DOHH2 (cell line): ENCODE results near the gene TIMP3.

Experiments
- H3F3A ChIP-seq: fragments of 200-600 bp; sonication (generic), shearing (Covaris generic); 2 replicates; pipeline ENCODE4 v1.6.0; 2016; ENCODE audit warnings: antibody characterized with exemption, mild to moderate bottlenecking; ENCODE audit not compliant: control insufficient read depth, insufficient read depth
- H3K27ac ChIP-seq: fragments of 200-600 bp; sonication (generic); 2 replicates; pipeline ENCODE4 v1.5.1; 2014; ENCODE audit warnings: low read depth, mild to moderate bottlenecking, low read length, moderate library complexity
- H3K27me3 ChIP-seq: fragments of 200-600 bp; sonication (generic); 2 replicates; pipeline ENCODE4 v1.6.1; 2014; ENCODE audit warnings: mild to moderate bottlenecking, low read length, mixed read lengths; ENCODE audit not compliant: control insufficient read depth
- H3K36me3 ChIP-seq: fragments of 200-600 bp; sonication (generic); 2 replicates; pipeline ENCODE4 v1.6.1; 2014; ENCODE audit warnings: mild to moderate bottlenecking, low read length, moderate library complexity, mixed read lengths; ENCODE audit not compliant: control insufficient read depth
- H3K4me1 ChIP-seq: fragments of 200-600 bp; sonication (generic); 2 replicates; pipeline ENCODE4 v1.6.1; 2014; ENCODE audit warnings: mild to moderate bottlenecking, low read length, mixed read lengths; ENCODE audit not compliant: control insufficient read depth
- H3K4me2 ChIP-seq: fragments of 200-600 bp; sonication (generic); 2 replicates; pipeline ENCODE4 v1.6.0; 2014; ENCODE audit warnings: mild to moderate bottlenecking, low read length, moderate library complexity
- H3K4me3 ChIP-seq: fragments of 200-600 bp; sonication (generic); 2 replicates; pipeline ENCODE4 v1.5.1; 2014; ENCODE audit warnings: mild to moderate bottlenecking, low read length, mixed read lengths
- H3K79me2 ChIP-seq: fragments of 200-600 bp; sonication (generic); 2 replicates; pipeline ENCODE4 v1.6.1; 2014; ENCODE audit warnings: mild to moderate bottlenecking, low read length, mixed read lengths; ENCODE audit not compliant: control insufficient read depth
- H3K9me2 ChIP-seq: fragments of 200-600 bp; sonication (generic); replicated peaks from 2 replicates; pipeline ENCODE4 v1.6.1; 2014; ENCODE audit warnings: mild to moderate bottlenecking, low read length, mixed read lengths; ENCODE audit not compliant: control insufficient read depth
- H3K9me3 ChIP-seq: fragments of 200-600 bp; sonication (generic); 2 replicates; pipeline ENCODE4 v1.6.1; 2014; ENCODE audit warnings: antibody characterized with exemption, low read length, mixed read lengths; ENCODE audit not compliant: control insufficient read depth, insufficient read depth
- H4K20me1 ChIP-seq: fragments of 200-600 bp; sonication (generic); 2 replicates; pipeline ENCODE4 v1.6.0; 2014; ENCODE audit warnings: low read depth, mild to moderate bottlenecking, antibody characterized with exemption, low read length, moderate library complexity; ENCODE audit not compliant: control insufficient read depth, insufficient read depth
- CTCF ChIP-seq: fragments of 200-600 bp; sonication (generic); IDR thresholded peaks from one replicate; pipeline ENCODE4 v1.5.1; 2014; ENCODE audit warnings: antibody characterized with exemption, mild to moderate bottlenecking, low read depth, low read length; ENCODE audit not compliant: poor library complexity, severe bottlenecking
- EZH2phosphoT487 ChIP-seq: fragments of 200-600 bp; sonication (generic); IDR thresholded peaks from 2 replicates; pipeline ENCODE4 v1.6.1; 2017; ENCODE audit warnings: borderline replicate concordance, mild to moderate bottlenecking, antibody characterized with exemption, low read length, moderate library complexity, mixed read lengths

The TIMP3 gene

GRCh38 chr22:32829451-32829851, 27.9 kb downstream of the TIMP3 start:
- Histone ChIP-seq H3K27me3 (peaks cover 2% of the 10 kb centered on the region; the same call in 1 of the 2 replicates), H3K79me2 (no peaks in the 10 kb centered on the region), H4K20me1 (no peaks in the 10 kb centered on the region), H3K4me1 (0 out of 2 replicates have a peak, but pooled peaks cover 2% of the 10 kb centered on the region), H3K36me3 (no peaks in the 10 kb centered on the region), H3K9me3 (no peaks in the 10 kb centered on the region), H3K9me2 (no peaks in the 10 kb centered on the region), H3K4me2 (no peak overlapping the region), H3K27ac (no peak overlapping the region), H3K4me3 (no peak overlapping the region), H3F3A (no peaks in the 10 kb centered on the region)
- TF ChIP-seq EZH2phosphoT487 (no peak), CTCF (no peak)

GRCh38 chr22:32830473-32830872, 29.0 kb downstream of the TIMP3 start:
- Histone ChIP-seq H3K4me3 (no peak overlapping the region), H3K9me3 (no peaks in the 10 kb centered on the region), H3K9me2 (no peaks in the 10 kb centered on the region), H3K79me2 (no peaks in the 10 kb centered on the region), H3K4me1 (0 out of 2 replicates have a peak, but pooled peaks cover 2% of the 10 kb centered on the region), H3K27me3 (no peaks in the 10 kb centered on the region; the same call in 1 of the 2 replicates), H3K27ac (no peak overlapping the region), H4K20me1 (no peaks in the 10 kb centered on the region), H3K4me2 (no peak overlapping the region), H3K36me3 (no peaks in the 10 kb centered on the region), H3F3A (no peaks in the 10 kb centered on the region)
- no peak for TF ChIP-seq EZH2phosphoT487
- TF ChIP-seq CTCF = no peak

- no peaks in the 10 kb centered on the region for H3K9me2 ChIP-seq
- H3K36me3 ChIP-seq = no peaks in the 10 kb centered on the region
- H3K27ac ChIP-seq = no peak overlapping the region
- H3K9me3 ChIP-seq = no peaks in the 10 kb centered on the region
- no peaks in the 10 kb centered on the region; the same call in 1 of the 2 replicates for H3K27me3 ChIP-seq
- H4K20me1 ChIP-seq = no peaks in the 10 kb centered on the region
- no peak overlapping the region for H3K4me3 ChIP-seq
- H3K4me1 ChIP-seq = 0 out of 2 replicates have a peak, but pooled peaks cover 2% of the 10 kb centered on the region
- H3K4me2 ChIP-seq = no peak overlapping the region
- TF ChIP-seq CTCF (no peak), EZH2phosphoT487 (no peak)
- H3F3A ChIP-seq = no peaks in the 10 kb centered on the region
- no peaks in the 10 kb centered on the region for H3K79me2 ChIP-seq
Measured at GRCh38 chr22:32830957-32831356, 29.5 kb downstream of the TIMP3 start.

GRCh38 chr22:32831584-32831983, 30.1 kb downstream of the TIMP3 start:
- Histone ChIP-seq H3F3A (no peaks in the 10 kb centered on the region), H3K9me3 (no peaks in the 10 kb centered on the region), H3K9me2 (no peaks in the 10 kb centered on the region), H3K27ac (no peak overlapping the region), H3K4me3 (no peak overlapping the region), H3K27me3 (no peaks in the 10 kb centered on the region; the same call in 1 of the 2 replicates), H3K36me3 (no peaks in the 10 kb centered on the region), H4K20me1 (no peaks in the 10 kb centered on the region), H3K4me2 (no peak overlapping the region), H3K4me1 (0 out of 2 replicates have a peak, but pooled peaks cover 2% of the 10 kb centered on the region), H3K79me2 (no peaks in the 10 kb centered on the region)
- TF ChIP-seq CTCF = no peak
- no peak for TF ChIP-seq EZH2phosphoT487
